ENCODE results near the gene GVQW3. TPM values are rescaled to one million over a fixed set of nuclear protein-coding genes. Genes with fewer than 3 reads are reported as not detected.
A peak's percentile ranks its signal among the peaks of the same experiment; 100 is the strongest.

The GVQW3 gene
- total and polyA plus RNA-seq, 2 of the 13 experiments (the other 11 are each of a cell fraction or from before 2014, with no cell fraction given): 5.0 to 5.6 TPM

GRCh38 chr11:76445121-76446084, 64.3 kb downstream of the GVQW3 start (continued):
- TF ChIP-seq IKZF1 (IDR thresholded peaks at IDR 0.05) (no peak), SNAPC4 (CRISPR knock-in tag; IDR thresholded peaks at IDR 0.05) (no peak), RORA (CRISPR knock-in tag; IDR thresholded peaks at IDR 0.05) (no peak), ZNF589 (CRISPR knock-in tag; conservative IDR thresholded peaks at IDR 0.05) (no peak), PHB2 (IDR thresholded peaks at IDR 0.05; ENCODE audit: partially characterized antibody) (no peak), SOX5 (CRISPR knock-in tag; IDR thresholded peaks at IDR 0.05; ENCODE audit: borderline replicate concordance) (no peak), ZSCAN12 (CRISPR knock-in tag; IDR thresholded peaks at IDR 0.05) (no peak; the same call in 1 of the 2 replicates), ZNF121 (CRISPR knock-in tag; IDR thresholded peaks at IDR 0.05) (peak; percentile 22; the same call in 1 of the 2 replicates), JUN (CRISPR knock-in tag; IDR thresholded peaks at IDR 0.05) (no peak), ZNF33A (CRISPR knock-in tag; IDR thresholded peaks at IDR 0.05; ENCODE audit: borderline replicate concordance) (no peak), JDP2 (CRISPR knock-in tag; IDR thresholded peaks at IDR 0.05; ENCODE audit: borderline replicate concordance) (no peak), ZNF160 (CRISPR knock-in tag; IDR thresholded peaks at IDR 0.05) (no peak), DNMT1 (CRISPR knock-in tag; IDR thresholded peaks at IDR 0.05) (no peak), PHF20 (CRISPR knock-in tag; IDR thresholded peaks at IDR 0.05) (no peak), BHLHE40 (IDR thresholded peaks at IDR 0.05; ENCODE audit: low read length) (no peak), HIC2 (CRISPR knock-in tag; IDR thresholded peaks at IDR 0.05; ENCODE audit: low read depth) (no peak), ATAD3A (CRISPR knock-in tag; IDR thresholded peaks at IDR 0.05) (no peak)
- TF ChIP-seq, protein P1, sequence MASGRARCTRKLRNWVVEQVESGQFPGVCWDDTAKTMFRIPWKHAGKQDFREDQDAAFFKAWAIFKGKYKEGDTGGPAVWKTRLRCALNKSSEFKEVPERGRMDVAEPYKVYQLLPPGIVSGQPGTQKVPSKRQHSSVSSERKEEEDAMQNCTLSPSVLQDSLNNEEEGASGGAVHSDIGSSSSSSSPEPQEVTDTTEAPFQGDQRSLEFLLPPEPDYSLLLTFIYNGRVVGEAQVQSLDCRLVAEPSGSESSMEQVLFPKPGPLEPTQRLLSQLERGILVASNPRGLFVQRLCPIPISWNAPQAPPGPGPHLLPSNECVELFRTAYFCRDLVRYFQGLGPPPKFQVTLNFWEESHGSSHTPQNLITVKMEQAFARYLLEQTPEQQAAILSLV (CRISPR knock-in tag; IDR thresholded peaks at IDR 0.05; ENCODE audit: borderline replicate concordance): no peak
- TF ChIP-seq, protein P2, sequence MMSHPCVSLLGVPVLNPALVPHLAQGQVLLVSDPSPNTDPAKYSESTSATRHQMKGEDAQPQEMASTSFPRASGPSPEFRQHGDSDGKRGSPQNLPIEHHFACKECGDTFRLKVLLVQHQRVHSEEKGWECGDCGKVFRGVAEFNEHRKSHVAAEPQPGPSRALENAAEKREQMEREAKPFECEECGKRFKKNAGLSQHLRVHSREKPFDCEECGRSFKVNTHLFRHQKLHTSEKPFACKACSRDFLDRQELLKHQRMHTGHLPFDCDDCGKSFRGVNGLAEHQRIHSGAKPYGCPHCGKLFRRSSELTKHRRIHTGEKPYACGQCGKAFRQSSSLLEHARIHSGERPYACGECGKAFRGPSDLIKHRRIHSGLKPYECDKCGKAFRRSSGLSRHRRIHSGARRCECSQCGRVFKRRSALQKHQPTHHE (CRISPR knock-in tag; IDR thresholded peaks at IDR 0.05; ENCODE audit: borderline replicate concordance): no peak; the same call in 1 of the 2 replicates
